BLaER1 (cell line): ENCODE results near the gene FAM120A.
"Not testable (repeated sequence)": the region's sequence is repeated elsewhere in the genome, so short reads cannot be mapped to it uniquely, and the experiment has no call there.

Experiments used
- H3K27ac ChIP-seq: shearing (Covaris generic); formaldehyde crosslinking; 2 replicates; pipeline ENCODE4 v1.8.1; 2022
- H3K27me3 ChIP-seq: shearing (Covaris generic); formaldehyde crosslinking; 2 replicates; pipeline ENCODE4 v1.8.1; 2022
- H3K36me3 ChIP-seq: shearing (Covaris generic); formaldehyde crosslinking; 2 replicates; pipeline ENCODE4 v1.8.1; 2022
- H3K4me1 ChIP-seq: shearing (Covaris generic); formaldehyde crosslinking; 2 replicates; pipeline ENCODE4 v1.8.1; 2022
- H3K4me2 ChIP-seq: shearing (Covaris generic); formaldehyde crosslinking; 2 replicates; pipeline ENCODE4 v1.8.1; 2022
- H3K4me3 ChIP-seq: shearing (Covaris generic); formaldehyde crosslinking; 2 replicates; pipeline ENCODE4 v1.8.1; 2022
- H3K9ac ChIP-seq: shearing (Covaris generic); formaldehyde crosslinking; 2 replicates; pipeline ENCODE4 v1.8.1; 2022
- H3K9me3 ChIP-seq: shearing (Covaris generic); formaldehyde crosslinking; 2 replicates; pipeline ENCODE4 v1.8.1; 2022
- H4K20me1 ChIP-seq: shearing (Covaris generic); formaldehyde crosslinking; 2 replicates; pipeline ENCODE4 v1.8.1; 2022
- Cebpa-rat ChIP-seq: shearing (Covaris generic); IDR thresholded peaks from 2 replicates; pipeline ENCODE4 v1.8.1; 2022

Gene FAM120A

GRCh38 chr9:93503381-93503780 lies 51.9 kb downstream of the FAM120A start:
- no peak for TF ChIP-seq Cebpa-rat
- no peak overlapping the region for H3K4me3 ChIP-seq
- no peak overlapping the region for H3K4me2 ChIP-seq
- H3K27me3 ChIP-seq = no peaks in the 10 kb centered on the region
- H3K4me1 ChIP-seq = peaks cover 22% of the 10 kb centered on the region
- H3K36me3 ChIP-seq = peaks cover 85% of the 10 kb centered on the region
- peaks cover 48% of the 10 kb centered on the region for H4K20me1 ChIP-seq
- no peaks in the 10 kb centered on the region for H3K9me3 ChIP-seq
- H3K9ac ChIP-seq = no peak overlapping the region
- H3K27ac ChIP-seq = no peak overlapping the region

- no peak overlapping the region for H3K4me3 ChIP-seq
- H3K9me3 ChIP-seq = no peaks in the 10 kb centered on the region
- TF ChIP-seq Cebpa-rat = no peak
- peaks cover 13% of the 10 kb centered on the region for H3K4me1 ChIP-seq
- H3K36me3 ChIP-seq = peaks cover 79% of the 10 kb centered on the region
- H4K20me1 ChIP-seq = peaks cover 58% of the 10 kb centered on the region
- H3K4me2 ChIP-seq = no peak overlapping the region
- no peak overlapping the region for H3K27ac ChIP-seq
- no peaks in the 10 kb centered on the region for H3K27me3 ChIP-seq
- H3K9ac ChIP-seq = no peak overlapping the region
Observed at GRCh38 chr9:93505541-93506132, 54.2 kb downstream of the FAM120A start.

GRCh38 chr9:93507768-93508167 lies 56.3 kb downstream of the FAM120A start:
- no peaks in the 10 kb centered on the region for H3K9me3 ChIP-seq
- H3K4me2 ChIP-seq = no peak overlapping the region
- no peak overlapping the region for H3K27ac ChIP-seq
- no peak overlapping the region for H3K9ac ChIP-seq
- TF ChIP-seq Cebpa-rat = no peak
- peaks cover 75% of the 10 kb centered on the region for H4K20me1 ChIP-seq
- no peaks in the 10 kb centered on the region for H3K27me3 ChIP-seq
- H3K36me3 ChIP-seq = peaks cover 70% of the 10 kb centered on the region
- no peak overlapping the region for H3K4me3 ChIP-seq
- peaks cover 11% of the 10 kb centered on the region for H3K4me1 ChIP-seq

GRCh38 chr9:93508207-93508606 lies 56.7 kb downstream of the FAM120A start:
- Histone ChIP-seq H3K9me3 (no peaks in the 10 kb centered on the region), H4K20me1 (peaks cover 79% of the 10 kb centered on the region)

GRCh38 chr9:93509084-93509483 lies 57.6 kb downstream of the FAM120A start:
- Histone ChIP-seq H3K4me1 (peaks cover 11% of the 10 kb centered on the region), H3K27me3 (no peaks in the 10 kb centered on the region), H3K36me3 (peaks cover 70% of the 10 kb centered on the region), H3K4me2 (no peak overlapping the region), H4K20me1 (peaks cover 81% of the 10 kb centered on the region), H3K9me3 (no peaks in the 10 kb centered on the region), H3K27ac (no peak overlapping the region), H3K4me3 (no peak overlapping the region), H3K9ac (no peak overlapping the region)
- TF ChIP-seq Cebpa-rat = no peak

More at GRCh38 chr9:93508207-93508606, 56.7 kb downstream of the FAM120A start:
- peaks cover 11% of the 10 kb centered on the region for H3K4me1 ChIP-seq
- H3K4me3 ChIP-seq = no peak overlapping the region
- no peak overlapping the region for H3K9ac ChIP-seq
- H3K36me3 ChIP-seq = peaks cover 70% of the 10 kb centered on the region
- no peak for TF ChIP-seq Cebpa-rat
- no peak overlapping the region for H3K27ac ChIP-seq
- no peaks in the 10 kb centered on the region for H3K27me3 ChIP-seq
- no peak overlapping the region for H3K4me2 ChIP-seq

GRCh38 chr9:93510041-93510440 lies 58.6 kb downstream of the FAM120A start:
- Histone ChIP-seq H3K9ac (no peak overlapping the region), H3K4me3 (no peak overlapping the region), H3K27ac (no peak overlapping the region), H4K20me1 (peaks cover 82% of the 10 kb centered on the region), H3K27me3 (no peaks in the 10 kb centered on the region), H3K36me3 (peaks cover 70% of the 10 kb centered on the region), H3K4me1 (peaks cover 7% of the 10 kb centered on the region; the same call in 1 of the 2 replicates), H3K4me2 (no peak overlapping the region), H3K9me3 (no peaks in the 10 kb centered on the region)
- TF ChIP-seq Cebpa-rat = no peak

GRCh38 chr9:93511228-93511627 lies 59.7 kb downstream of the FAM120A start:
- H3K36me3 ChIP-seq = peaks cover 70% of the 10 kb centered on the region
- not testable (repeated sequence) for H3K9ac ChIP-seq, H3K27me3 ChIP-seq, H3K4me3 ChIP-seq, H3K4me2 ChIP-seq, H3K4me1 ChIP-seq, H3K9me3 ChIP-seq, H3K27ac ChIP-seq
- peaks cover 82% of the 10 kb centered on the region for H4K20me1 ChIP-seq

- not testable (repeated sequence) for H3K4me2 ChIP-seq, H3K27ac ChIP-seq, H3K4me3 ChIP-seq, H3K27me3 ChIP-seq, H3K4me1 ChIP-seq, H3K9me3 ChIP-seq, H3K9ac ChIP-seq
- Histone ChIP-seq H4K20me1 (peaks cover 79% of the 10 kb centered on the region), H3K36me3 (peaks cover 72% of the 10 kb centered on the region)
Observed at GRCh38 chr9:93512170-93512812, 60.8 kb downstream of the FAM120A start.

GRCh38 chr9:93513606-93514005 lies 62.1 kb downstream of the FAM120A start:
- peaks cover 72% of the 10 kb centered on the region for H3K36me3 ChIP-seq
- H3K9me3 ChIP-seq = no peaks in the 10 kb centered on the region
- no peak overlapping the region for H3K9ac ChIP-seq
- H3K4me2 ChIP-seq = no peak overlapping the region
- no peak overlapping the region for H3K4me3 ChIP-seq
- H3K4me1 ChIP-seq = peaks cover 7% of the 10 kb centered on the region; the same call in 1 of the 2 replicates
- no peaks in the 10 kb centered on the region for H3K27me3 ChIP-seq
- TF ChIP-seq Cebpa-rat = no peak
- H4K20me1 ChIP-seq = peaks cover 79% of the 10 kb centered on the region
- H3K27ac ChIP-seq = no peak overlapping the region

- Histone ChIP-seq H3K27ac (no peak overlapping the region), H4K20me1 (peaks cover 83% of the 10 kb centered on the region), H3K4me3 (no peak overlapping the region), H3K9ac (no peak overlapping the region), H3K9me3 (no peaks in the 10 kb centered on the region), H3K27me3 (no peaks in the 10 kb centered on the region), H3K4me1 (no peaks in the 10 kb centered on the region), H3K36me3 (peaks cover 82% of the 10 kb centered on the region), H3K4me2 (no peak overlapping the region)
- TF ChIP-seq Cebpa-rat = no peak
Observed at GRCh38 chr9:93517331-93517730, 65.8 kb downstream of the FAM120A start.
